Stimulated activated CD8-positive, alpha-beta memory T cell treated with anti-CD3 and anti-CD28 coated beads, Interleukin-4, amount 100 ng/mL, for 48 hours (primary cell): ENCODE results near the gene MAP1LC3B.
"Not testable (repeated sequence)": the region's sequence is repeated elsewhere in the genome, so short reads cannot be mapped to it uniquely, and the experiment has no call there.

ENCODE experiments used
- DNase-seq: peaks from one replicate; pipeline ENCODE4 v3.0.0-alpha.2; 2020

Gene MAP1LC3B

DNA sequence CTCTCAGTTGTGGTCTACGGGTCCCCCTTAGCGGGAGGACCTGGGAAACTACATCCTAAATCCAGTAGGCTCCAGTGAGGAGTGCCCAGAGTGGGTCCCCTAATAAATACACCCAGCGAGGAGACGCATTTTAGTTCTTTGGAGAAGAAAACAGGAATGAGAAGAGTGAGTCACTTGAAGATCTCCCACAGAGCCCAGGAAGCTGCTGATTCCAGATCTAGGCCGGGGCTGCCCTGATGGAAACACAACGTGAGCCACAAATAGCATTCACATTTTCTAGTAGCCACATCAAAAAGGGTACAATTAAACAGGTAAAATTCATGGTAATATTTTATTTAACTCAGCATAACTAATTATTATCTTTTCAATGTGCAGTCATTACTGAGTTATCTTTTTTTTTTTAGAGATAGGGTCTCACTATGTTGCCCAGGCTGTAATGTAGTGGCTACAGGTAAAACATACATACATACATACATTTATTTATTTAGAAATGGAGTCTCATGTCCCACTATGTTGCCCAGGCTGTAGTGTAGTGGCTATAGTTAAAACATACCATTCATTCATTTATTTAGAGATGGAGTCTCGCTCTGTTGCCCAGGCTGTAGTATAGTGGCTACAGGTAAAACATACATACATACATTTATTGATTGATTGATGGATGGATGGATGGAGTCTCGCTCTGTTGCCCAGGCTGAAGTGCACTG lies 30.1 kb upstream of the MAP1LC3B start:
- no peak for DNase-seq

DNA sequence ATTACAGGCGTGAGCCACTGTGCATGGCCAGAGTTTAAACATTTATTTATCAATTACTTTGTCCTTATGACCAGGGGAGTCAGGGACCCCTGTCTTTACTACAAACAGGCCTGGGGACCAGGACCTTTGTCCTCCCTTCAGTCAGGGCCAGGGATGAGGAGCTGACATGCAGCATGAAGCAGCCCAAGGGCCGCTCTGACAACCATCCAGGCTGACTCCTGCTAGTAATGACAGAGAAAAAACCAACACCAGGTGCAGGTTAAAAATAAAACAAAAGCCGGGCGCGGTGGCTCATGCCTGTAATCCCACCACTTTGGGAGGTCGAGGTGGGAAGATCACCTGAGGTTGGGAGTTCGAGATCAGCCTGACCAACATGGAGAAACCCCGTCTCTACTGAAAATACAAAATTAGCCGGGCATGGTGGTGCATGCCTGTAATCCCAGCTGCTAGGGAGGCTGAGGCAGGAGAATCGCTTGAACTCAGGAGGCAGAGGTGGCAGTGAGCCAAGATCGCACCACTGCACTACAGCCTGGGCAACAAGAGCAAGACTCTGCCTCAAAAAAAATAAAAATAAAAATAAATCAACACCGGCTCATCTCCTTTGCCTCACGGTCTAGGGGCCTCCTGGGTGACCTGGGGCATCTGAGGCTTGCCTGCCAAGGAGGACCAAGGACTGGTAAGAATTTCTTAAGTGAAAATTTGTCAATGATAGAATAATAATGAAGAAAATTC lies 29.1 kb upstream of the MAP1LC3B start:
- DNase-seq: not testable (repeated sequence)

DNA sequence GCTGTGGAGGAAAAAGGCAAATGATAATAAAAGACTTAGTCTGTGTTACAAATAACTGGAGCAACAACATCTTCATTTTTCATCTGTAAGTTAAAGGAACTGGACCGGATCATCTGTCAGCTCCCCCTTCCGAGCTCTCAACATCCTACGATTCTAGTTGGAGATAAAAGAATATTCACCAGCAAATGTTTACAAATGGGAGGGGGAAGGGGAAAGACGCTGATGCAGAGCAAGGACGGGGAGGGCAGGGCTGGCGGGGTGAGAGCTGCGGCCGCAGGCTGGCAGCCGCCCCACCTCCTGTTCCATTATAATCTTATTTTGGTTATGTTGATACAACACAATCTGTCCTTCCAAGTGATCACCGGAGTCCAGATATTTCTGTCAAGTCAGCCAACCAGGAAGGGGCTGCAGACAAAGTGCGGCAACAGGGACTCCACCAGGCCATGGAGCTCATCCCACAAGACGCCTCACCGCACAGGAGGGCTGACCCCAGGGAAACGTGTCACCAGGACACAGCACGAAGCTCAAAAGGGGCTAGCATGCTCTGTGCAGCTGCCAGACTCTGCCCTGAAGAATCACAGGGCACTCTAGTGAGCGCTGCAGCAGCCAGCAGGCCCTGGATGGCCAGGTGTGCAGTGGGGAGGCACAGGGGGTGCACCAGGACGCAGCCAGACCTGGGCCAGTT lies 28.2 kb upstream of the MAP1LC3B start:
- DNase-seq: no peak

DNA sequence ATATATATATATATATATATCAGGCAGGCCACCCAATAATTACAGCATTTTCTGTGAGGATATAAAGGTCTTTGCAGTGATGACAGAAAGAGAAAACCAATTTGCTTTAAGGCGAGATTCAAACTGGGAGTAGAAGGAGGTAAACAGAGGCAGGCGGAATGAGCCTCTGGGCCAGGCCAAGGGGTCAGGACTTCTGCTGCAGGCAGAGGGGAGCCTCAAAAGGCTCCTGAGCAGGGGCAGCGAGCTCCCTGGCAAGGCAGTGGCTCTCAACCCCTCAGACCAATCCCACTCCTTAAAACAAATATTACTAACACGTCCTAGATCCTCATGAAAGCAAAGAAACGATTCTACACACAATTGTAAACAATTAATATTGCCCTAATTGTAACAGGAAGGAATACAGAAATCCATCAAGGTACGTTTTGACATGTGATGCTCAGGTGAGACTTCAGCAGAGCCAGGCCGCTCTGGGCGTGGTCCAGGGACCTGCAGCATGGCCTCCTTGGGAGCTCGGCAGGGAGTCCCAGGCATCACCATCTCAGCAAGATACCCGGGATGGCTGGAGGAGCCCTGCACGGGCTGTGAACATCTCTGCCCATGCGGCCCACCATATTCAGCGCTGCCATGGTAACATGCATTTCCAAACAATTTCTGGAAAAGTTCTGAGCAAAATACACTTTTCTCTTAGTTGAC lies 27.0 kb upstream of the MAP1LC3B start:
- DNase-seq: no peak

DNA sequence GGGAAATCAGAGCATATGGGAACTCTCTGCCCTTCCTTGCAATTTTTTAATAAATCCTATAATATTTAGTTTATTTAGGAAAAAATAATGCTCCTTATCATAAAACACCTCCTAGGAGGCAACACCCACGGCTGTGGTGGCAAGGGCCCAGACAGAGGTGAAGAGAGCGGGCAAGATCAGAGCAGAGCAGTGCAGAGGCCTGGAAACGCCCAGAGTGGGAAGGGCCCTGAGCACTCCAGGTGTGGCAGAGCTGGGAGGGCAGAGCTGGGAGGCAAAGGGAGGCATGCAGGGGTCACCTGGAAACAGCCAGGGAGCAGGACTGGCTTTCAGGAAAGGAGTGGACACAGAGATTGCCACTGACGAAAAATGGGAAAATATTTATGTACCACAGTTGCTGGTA lies 25.8 kb upstream of the MAP1LC3B start:
- no peak for DNase-seq

DNA sequence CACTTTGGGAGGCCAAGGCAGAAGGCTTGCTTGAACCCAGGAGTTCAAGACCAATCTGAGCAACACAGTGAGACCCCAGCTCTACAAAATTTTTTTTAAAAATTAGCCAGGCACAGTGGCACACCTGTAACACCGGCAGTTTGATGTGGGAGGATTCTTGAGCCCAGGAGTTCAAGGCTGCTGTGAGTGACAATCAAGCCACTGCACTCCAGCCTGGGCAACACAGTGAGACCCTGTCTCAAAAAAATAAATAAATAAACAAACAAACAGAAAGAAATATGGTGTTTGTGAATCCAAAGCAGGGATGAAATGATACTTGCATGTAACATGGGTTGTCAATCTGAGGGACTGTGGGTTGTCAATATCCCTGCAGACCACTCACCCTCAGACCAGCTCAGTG lies 25.2 kb upstream of the MAP1LC3B start:
- DNase-seq: no peak

DNA sequence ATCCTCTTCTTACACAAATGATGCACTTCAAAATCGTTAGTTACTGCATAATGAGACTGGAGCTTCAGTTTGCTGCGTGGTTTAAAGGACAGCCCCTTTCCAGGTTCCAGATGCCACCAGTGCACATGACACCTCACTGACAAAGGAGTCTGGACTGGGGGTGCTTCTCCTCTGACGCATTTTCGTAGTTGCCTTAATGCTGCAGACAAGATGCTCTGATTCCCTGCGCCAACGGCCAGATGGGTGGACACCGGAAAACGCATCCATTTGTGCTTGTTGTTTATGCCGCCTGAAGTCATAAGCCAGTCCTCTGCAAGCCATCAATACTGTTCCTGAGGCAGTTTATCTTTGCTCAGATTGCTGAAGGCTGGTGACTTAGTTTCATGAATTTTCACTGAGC lies 24.6 kb upstream of the MAP1LC3B start:
- no peak for DNase-seq

DNA sequence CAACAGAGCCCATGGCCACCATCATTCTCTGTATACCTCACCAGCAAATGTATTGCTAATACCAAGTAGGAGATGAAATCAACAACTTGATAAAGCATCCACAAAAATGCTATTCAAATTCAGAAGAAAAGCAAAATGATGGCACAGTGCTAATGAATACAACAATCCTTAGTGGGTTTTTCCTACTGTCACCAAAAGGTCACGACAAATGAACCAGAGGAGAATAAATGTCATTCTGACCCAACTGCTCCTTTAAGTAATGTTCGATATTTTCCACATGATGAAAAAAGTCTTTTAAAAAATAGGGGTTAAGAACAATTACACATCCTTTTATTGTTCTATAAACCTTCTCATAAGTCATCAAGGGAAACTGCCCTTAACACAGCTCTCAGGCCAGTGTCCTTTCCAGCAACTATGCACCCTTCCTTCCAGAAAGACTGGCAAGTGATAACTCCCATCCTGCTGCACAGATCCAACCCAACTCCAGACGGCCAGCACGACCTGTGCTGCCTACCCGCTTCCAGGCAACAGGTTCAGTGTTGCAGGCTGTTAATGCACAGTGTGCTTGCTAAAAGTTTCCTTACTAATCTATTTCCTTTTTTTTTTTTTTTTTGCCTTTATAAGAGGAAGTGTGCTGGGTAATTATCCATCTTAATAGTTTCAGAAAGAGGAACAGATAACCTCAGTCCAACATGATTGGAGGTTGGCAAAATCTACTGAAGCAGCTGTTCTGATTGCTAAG lies 23.9 kb upstream of the MAP1LC3B start:
- DNase-seq: no peak

DNA sequence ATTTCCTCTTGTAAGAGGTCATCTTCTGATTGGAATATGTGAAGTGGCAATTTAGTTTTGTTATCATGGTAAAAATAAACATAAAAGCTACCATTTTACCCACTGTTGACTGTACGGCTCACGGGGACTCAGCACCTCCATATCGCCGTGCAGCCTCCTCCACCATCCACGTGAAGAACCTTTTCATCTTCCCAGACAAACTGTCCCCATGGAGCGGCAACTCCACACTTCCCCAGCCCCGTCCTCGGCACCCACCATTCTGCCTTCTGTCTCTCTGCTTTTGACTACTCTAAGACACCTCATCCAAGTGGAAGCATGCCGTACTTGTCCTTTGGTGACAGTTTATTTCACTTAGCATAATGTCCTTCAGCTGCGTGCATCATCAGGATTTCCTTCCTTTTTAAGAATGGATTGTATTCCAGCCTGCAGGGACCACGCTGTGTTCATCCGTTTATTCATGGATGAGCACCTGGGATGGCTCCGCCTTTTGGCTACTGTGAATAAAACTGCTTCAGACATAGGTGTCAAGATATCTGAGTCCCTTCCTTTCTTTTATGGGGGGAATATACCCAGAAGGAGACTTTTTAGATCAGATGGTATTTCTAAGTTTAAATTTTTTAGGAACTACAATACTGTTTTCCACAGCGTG lies 22.9 kb upstream of the MAP1LC3B start:
- DNase-seq: no peak

DNA sequence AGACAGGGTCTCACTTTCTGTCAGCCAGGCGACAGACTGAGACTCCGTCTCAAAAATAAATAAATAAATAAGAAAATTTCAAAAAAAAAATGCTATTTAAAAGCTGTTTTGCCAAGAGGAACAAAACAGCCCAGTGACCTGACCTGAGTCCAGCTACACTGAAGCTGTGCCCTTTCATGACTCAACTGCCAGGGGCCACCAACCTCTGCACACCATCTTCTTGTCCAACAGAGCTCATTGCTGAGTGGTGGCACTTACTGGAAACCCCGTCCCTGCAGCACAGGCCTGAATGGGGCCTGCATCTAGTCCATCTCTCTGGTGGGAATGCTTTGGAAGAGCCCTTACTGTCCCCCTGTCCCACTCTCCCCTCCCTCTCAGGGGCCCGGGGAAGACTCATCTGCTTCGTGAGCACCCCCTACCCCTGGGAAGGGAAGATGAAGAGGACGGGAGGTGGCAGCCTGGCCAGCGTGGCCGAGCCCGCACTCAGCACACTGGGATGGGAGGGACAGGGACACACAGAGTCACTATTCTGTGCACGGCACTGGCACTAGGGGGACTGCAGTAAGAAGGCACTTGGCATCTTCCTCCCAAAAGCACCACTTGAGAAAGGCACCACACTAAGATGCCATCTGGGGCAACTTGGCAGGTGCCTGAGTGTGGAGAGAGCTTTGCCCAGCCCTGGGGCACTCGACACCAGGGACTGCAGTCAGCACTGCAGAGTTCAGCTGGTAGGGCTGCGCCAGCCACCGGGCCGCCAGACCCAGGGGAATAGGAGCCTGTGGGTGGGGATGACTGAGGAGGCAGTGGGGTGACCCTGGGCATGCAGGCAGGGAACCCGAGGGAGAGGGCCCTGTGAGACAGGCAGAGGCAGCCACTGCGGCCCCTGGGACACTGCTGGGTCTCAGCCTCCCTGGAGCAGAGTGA lies 22.1 kb upstream of the MAP1LC3B start:
- DNase-seq: no peak

DNA sequence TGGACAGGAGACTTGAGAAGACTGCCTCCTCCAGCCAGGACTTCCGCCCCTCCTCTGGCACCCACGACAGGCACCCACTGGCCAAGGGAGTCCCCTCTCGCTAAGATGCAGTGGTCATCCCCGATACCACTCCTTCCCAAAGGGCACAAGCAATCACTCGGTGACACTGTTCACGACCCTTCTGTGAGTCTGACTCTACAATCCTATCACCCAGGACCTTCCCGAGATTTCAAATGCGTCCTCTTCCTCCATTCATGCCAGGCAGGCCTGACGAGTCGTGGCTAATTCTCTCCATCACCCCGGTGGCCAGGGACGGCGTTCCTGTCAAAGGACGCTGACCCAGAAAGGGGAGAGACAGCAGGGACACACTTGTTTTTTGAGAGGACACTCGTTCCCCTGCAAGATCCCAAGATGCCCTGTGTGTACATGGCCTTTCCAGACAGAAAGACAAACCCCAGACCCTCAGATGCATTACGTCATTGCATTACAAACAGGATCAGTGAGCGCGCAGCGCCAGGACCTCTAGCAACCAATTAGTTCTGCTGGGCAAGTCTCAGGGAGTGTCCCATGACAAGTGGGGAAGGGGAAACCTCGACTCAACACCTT lies 20.8 kb upstream of the MAP1LC3B start:
- no peak for DNase-seq

DNA sequence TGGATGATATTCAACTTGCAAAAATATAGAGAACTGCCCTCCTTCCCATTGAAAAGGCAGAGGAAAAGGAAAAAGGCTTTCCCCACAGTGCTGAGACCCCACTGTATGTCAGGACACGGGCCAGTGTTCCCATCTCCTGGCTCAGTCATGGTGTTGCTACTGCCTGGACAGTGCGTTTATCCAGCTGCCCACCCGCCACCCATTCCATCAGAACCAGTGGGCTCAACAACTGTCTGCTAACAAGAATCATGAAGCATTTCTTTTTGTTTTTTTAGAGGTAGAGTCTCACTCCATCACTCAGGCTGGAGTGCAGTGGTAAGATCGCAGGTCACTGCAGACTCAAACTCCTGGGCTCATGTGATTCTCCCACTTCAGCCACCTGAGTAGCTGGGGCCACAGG lies 19.8 kb upstream of the MAP1LC3B start:
- DNase-seq: no peak

DNA sequence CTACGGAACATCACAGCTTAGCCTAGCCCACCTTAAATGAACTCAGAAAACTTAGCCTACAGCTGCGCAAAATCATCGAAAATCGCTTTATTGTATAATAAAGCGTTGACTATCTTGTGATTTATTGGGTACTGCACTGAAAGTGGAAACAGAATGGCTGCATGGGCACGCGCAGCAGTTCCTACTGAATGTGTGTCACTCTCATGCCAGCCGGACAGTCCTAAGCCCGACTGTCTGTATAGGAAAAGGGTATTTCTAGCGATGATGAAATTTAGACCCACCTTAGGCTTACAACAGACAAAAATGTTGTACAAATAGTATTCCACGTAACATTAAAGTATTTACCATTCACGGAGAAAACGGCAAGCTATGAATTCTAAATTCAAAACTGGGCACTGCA lies 17.8 kb upstream of the MAP1LC3B start:
- DNase-seq: no peak

DNA sequence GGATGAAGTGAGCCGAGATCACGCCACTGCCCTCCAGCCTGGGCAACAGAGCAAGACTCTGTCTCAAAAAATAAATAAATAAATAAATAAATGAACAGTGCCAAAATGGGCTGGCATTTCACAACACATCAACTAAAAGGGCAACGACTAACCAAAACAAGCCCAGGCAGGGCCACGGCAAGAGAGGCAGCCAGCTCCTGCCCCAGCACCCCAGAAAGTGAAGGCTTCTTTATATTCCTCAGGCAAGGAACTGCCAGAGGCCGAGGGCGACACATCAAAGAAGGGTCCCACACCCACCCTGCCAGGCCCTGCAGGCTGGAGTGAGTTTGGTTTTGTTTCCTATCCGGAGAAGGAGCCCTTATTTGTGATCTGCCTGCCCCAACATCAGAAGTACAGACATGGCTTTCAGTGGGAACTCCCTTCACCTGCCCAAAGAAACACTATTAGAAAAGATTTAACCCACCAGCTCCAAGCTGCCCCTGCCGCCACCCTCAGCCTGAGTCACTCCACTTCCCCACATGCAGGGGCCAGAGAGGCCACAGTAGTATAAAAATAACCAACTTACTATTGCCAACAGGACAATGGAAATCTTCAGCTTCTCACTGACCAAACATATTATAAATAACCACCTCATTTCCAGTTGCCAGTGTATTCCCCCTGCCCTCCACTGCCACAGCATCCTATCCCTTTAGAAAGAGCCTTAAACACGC lies 16.6 kb upstream of the MAP1LC3B start:
- no peak for DNase-seq

DNA sequence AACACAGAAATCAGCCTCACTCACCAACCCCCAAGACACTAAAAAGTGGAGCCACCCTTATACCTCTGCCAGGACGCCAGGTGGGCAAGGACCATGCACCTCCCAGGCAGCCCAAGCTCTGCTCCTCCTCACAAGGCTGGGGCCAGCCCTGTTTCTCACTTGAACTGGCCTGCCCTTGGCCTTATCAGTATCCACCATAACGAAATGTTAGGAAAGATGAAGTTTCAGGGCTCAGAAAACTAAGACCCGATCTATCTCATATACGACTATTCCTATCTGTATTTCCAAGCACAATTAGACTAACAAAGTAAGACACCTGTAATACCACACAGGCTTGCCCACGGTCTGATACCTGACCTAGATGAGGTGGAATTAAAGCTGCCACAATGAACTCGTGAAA lies 15.5 kb upstream of the MAP1LC3B start:
- no peak for DNase-seq

DNA sequence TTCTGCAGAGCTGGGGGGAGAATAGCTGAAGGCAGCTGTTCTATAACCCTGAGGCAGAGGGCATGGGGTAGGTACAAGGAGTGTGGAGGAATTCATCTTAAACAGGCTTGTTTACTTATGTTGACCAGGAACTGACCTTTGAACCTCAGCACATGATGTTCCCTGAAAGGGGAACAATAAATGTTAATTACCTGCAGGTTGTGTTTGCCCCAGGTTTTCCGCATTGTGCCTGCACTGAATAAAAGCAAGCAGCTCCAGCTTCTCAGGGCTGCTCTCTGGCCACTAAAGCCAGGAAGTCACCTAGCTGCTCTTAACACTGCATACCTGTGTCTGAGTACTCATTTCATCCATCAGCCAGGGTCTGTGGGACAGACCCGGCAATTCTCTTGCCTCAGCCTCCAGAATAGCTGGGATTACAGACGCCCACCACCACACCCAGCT lies 12.8 kb upstream of the MAP1LC3B start:
- DNase-seq: not testable (repeated sequence)

DNA sequence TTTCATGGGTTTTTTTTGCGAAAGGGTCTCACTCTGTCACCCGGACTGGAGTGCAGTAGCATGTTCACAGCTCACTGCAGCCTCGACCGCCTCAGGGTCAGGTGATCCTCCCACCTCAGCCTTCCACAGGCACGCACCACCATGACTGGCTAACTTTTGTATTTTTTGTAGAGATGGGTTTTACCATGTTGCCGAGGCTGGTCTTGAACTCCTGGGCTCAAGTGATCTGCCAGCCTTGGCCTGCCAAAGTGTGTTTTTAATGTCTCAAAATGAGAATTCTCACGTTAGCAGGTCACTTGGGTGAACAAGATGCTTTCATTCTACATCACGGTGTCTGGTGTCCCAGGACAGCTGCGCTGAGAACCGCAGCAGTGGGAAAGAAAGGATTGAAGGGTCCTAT lies 11.7 kb upstream of the MAP1LC3B start:
- no peak for DNase-seq

DNA sequence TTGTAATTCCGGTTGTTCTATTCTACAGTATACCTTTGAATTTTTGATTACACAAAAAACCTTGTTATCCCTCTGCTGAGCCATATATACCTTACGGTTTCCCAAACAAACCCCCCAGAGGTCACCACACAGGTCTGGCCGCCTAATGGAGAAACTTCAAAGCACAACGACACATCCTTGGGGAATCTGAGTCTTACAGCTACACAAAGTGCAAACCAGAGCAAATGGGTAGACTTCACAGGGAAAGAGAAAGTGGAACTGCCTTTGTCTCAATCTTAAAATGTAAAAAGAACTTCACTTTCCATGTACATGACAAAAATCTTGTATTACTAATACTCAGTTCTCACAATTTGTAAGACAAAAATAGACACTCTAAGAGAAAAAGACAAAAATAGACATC lies 11.3 kb upstream of the MAP1LC3B start:
- DNase-seq: no peak

DNA sequence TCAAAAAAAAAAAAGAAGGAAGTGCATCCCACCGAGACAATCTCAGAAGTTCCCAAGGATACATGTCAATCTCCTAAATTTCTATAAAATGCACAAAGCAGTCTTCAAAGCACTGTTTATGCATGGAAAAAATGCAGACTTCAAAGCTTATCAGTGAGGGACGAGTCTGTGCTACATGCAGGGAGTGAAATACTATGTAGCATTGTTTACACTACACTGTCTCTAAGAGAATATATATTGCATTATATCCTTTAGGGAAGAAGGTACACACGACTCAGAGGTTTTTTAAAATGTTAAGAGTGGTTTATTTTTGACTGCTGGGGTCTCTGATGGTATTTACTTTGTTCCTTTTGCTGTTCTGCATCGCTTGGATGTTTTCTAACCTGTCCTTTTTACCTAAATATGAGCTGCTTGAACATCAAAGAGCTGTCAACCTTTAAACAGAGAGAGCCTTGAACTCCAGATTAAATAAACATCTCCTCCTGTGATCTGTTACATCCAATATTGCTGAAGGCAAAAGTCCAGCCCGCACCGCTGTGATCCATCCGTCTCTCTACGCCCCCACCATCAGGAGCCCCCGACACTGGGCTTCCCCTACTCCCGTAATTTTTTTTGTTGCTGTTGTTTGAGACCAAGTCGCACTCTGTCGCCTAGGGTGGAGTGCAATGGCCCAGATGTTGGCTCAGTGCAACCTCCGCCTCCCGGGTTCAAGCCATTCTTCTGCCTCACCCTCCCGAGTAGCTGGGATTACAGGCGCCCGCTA lies 9.9 kb upstream of the MAP1LC3B start:
- DNase-seq: no peak
